Measurements from ENCODE around the gene PEPD.

- TF ChIP-seq POLR2A (IDR thresholded peaks at IDR 0.05; ENCODE audit: low read length) (no peak), GATA1 (IDR thresholded peaks at IDR 0.05; ENCODE audit: low read depth, low read length) (no peak)
Measured at GRCh38 chr19:33412601-33413425, 108.8 kb downstream of the PEPD start.

Measured in erythroblast (primary cell).